ENCODE measurements around the gene C16orf74. TPM values are rescaled to one million over a fixed set of nuclear protein-coding genes. Genes with fewer than 3 reads are reported as not detected.

Gene C16orf74
- polyA plus RNA-seq, 1 donor (not counting 4 experiments of a cell fraction or from before 2014, with no cell fraction given): 35.3 TPM

DNA sequence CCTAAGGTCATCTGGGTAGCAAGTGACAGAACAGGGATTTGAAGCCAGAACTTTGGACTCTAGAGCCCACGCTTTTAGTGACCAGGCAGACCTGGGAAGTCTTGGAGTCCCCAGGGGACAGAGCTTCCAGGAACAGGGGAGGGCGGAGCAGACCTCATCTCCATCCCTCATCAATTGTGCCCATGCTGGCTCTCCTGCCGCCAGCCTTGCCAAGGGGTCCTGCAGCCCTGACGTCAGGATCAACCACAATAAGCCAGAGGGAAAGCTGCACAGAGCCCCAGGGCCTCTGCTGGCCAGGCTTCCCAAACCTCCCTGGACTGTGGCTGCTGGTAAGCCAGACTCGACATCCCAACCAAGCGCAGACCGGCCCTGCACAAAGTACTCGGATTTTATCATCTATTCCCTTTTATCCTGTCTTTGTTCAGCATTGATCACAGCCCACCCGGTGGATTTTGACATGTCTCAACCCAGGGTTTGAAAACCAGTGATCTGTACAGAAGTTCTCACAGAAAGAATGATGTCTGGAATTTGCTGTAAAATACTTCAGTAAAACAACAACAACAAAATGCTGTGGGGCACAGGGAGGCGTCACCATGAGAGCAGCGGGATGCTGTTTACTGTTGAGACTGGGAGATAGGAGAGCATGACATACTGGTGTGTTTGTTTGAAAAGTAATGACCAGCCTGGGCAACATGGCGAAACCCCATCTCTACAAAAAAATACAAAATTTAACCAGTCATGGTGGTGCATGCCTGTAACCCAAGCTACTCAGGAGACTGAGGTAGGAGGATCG, 11.8 kb downstream of the C16orf74 start:
- DNase-seq (ENCODE audit: low read depth, low spot score) (no peak), FAIRE-seq (no peak)
- Histone ChIP-seq H3K9me1 (ENCODE audit: control insufficient read depth, extremely low read depth, insufficient read depth, low read length) (peaks cover 8% of the 10 kb centered on the region), H3K9me3 (ENCODE audit: control insufficient read depth, low read depth, low read length) (no peaks in the 10 kb centered on the region), H3K4me3 (ENCODE audit: control insufficient read depth in 2 of 3, extremely low read depth in 1 of 3, insufficient read depth in 2 of 3, low read depth in 1 of 3, low read length in 3 of 3) (no peak overlapping the region), H3K27me3 (ENCODE audit: control insufficient read depth, extremely low read depth, insufficient read depth, low read length) (no peaks in the 10 kb centered on the region), H2AFZ (ENCODE audit: control insufficient read depth, low read length) (no peak overlapping the region), H3K36me3 (ENCODE audit: control insufficient read depth in 2 of 2, extremely low read depth in 1 of 2, insufficient read depth in 2 of 2, low read length in 2 of 2) (peaks cover 53 to 60% of the 10 kb centered on the region in 2 experiments), H3K27ac (ENCODE audit: control insufficient read depth, insufficient read depth, low read length) (no peak overlapping the region), H3K4me1 (ENCODE audit: control insufficient read depth, extremely low read depth, insufficient read depth, low read length) (no peaks in the 10 kb centered on the region), H3K79me2 (ENCODE audit: control insufficient read depth, insufficient read depth, low read length) (peaks cover 98% of the 10 kb centered on the region), H3K9ac (ENCODE audit: control insufficient read depth, extremely low read depth, insufficient read depth, low read length) (no peak overlapping the region), H3K4me2 (ENCODE audit: control insufficient read depth, extremely low read depth, insufficient read depth, low read depth, low read length) (no peak overlapping the region), H4K20me1 (ENCODE audit: control insufficient read depth, extremely low read depth, insufficient read depth, low read length) (peaks cover 82% of the 10 kb centered on the region)
- TF ChIP-seq, protein P1, sequence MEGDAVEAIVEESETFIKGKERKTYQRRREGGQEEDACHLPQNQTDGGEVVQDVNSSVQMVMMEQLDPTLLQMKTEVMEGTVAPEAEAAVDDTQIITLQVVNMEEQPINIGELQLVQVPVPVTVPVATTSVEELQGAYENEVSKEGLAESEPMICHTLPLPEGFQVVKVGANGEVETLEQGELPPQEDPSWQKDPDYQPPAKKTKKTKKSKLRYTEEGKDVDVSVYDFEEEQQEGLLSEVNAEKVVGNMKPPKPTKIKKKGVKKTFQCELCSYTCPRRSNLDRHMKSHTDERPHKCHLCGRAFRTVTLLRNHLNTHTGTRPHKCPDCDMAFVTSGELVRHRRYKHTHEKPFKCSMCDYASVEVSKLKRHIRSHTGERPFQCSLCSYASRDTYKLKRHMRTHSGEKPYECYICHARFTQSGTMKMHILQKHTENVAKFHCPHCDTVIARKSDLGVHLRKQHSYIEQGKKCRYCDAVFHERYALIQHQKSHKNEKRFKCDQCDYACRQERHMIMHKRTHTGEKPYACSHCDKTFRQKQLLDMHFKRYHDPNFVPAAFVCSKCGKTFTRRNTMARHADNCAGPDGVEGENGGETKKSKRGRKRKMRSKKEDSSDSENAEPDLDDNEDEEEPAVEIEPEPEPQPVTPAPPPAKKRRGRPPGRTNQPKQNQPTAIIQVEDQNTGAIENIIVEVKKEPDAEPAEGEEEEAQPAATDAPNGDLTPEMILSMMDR (optimal IDR thresholded peaks at IDR 0.05 in 1 of 3, IDR thresholded peaks at IDR 0.05 in 1 of 3, conservative IDR thresholded peaks at IDR 0.05 in 1 of 3; ENCODE audit: extremely low read depth in 1 of 3, insufficient read depth in 2 of 3, low read length in 3 of 3): no peak
- TF ChIP-seq EZH2 (IDR thresholded peaks at IDR 0.05; ENCODE audit: low read length): no peak
- dilution Hi-C loops (cut with MboI; ENCODE audit: extremely low pct_ligation_motif_present, low sequenced_read_pairs): no loop called here

DNA sequence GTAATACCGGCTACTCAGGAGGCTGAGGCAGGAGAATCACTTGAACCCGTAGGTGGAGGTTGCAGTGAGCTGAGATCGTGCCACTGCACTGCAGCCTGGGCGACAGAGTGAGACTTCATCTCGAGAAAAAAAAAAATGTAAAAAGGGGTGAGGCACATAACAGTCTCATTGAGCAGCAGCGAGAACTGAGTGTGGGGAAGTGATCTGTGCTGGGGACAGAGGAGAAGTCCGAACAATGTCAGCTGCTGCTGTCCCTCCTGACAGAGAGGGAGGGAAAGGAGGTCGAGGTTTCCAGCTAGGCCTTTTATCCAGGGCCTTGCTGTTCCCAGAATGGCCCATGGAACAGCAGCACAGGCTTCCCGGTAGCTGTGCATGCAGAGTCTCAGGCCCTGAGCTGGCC, 14.0 kb downstream of the C16orf74 start:
- dilution Hi-C loops (cut with MboI; ENCODE audit: extremely low pct_ligation_motif_present, low sequenced_read_pairs): no loop called here
- Histone ChIP-seq H2AFZ (ENCODE audit: control insufficient read depth, low read length) (no peak overlapping the region), H3K4me2 (ENCODE audit: control insufficient read depth, extremely low read depth, insufficient read depth, low read depth, low read length) (no peak overlapping the region), H3K79me2 (ENCODE audit: control insufficient read depth, insufficient read depth, low read length) (peaks cover 95% of the 10 kb centered on the region), H3K9me1 (ENCODE audit: control insufficient read depth, extremely low read depth, insufficient read depth, low read length) (no peaks in the 10 kb centered on the region), H4K20me1 (ENCODE audit: control insufficient read depth, extremely low read depth, insufficient read depth, low read length) (peaks cover 75% of the 10 kb centered on the region), H3K27ac (ENCODE audit: control insufficient read depth, insufficient read depth, low read length) (no peak overlapping the region), H3K27me3 (ENCODE audit: control insufficient read depth, extremely low read depth, insufficient read depth, low read length) (no peaks in the 10 kb centered on the region), H3K4me1 (ENCODE audit: control insufficient read depth, extremely low read depth, insufficient read depth, low read length) (peaks cover 3% of the 10 kb centered on the region), H3K9me3 (ENCODE audit: control insufficient read depth, low read depth, low read length) (no peaks in the 10 kb centered on the region), H3K4me3 (ENCODE audit: control insufficient read depth in 2 of 3, extremely low read depth in 1 of 3, insufficient read depth in 2 of 3, low read depth in 1 of 3, low read length in 3 of 3) (no peak overlapping the region), H3K36me3 (ENCODE audit: control insufficient read depth in 2 of 2, extremely low read depth in 1 of 2, insufficient read depth in 2 of 2, low read length in 2 of 2) (peaks cover 53 to 67% of the 10 kb centered on the region in 2 experiments), H3K9ac (ENCODE audit: control insufficient read depth, extremely low read depth, insufficient read depth, low read length) (no peak overlapping the region)
- TF ChIP-seq, protein P1 (optimal IDR thresholded peaks at IDR 0.05 in 1 of 3, IDR thresholded peaks at IDR 0.05 in 1 of 3, conservative IDR thresholded peaks at IDR 0.05 in 1 of 3; ENCODE audit: extremely low read depth in 1 of 3, insufficient read depth in 2 of 3, low read length in 3 of 3): no peak
- TF ChIP-seq EZH2 (IDR thresholded peaks at IDR 0.05; ENCODE audit: low read length): no peak
- FAIRE-seq (no peak), DNase-seq (ENCODE audit: low read depth, low spot score) (no peak)

Data from keratinocyte (primary cell).